Measurements from ENCODE around the gene ADGRB3.
"Not testable (repeated sequence)": the region's sequence is repeated elsewhere in the genome, so short reads cannot be mapped to it uniquely, and the experiment has no call there.

ADGRB3 gene

GRCh38 chr6:68852791-68853190 lies 217.7 kb downstream of the ADGRB3 start:
- DNase-seq, result no peak

- DNase-seq, result no peak
Observed at GRCh38 chr6:68859233-68859632, 224.2 kb downstream of the ADGRB3 start.

DNA sequence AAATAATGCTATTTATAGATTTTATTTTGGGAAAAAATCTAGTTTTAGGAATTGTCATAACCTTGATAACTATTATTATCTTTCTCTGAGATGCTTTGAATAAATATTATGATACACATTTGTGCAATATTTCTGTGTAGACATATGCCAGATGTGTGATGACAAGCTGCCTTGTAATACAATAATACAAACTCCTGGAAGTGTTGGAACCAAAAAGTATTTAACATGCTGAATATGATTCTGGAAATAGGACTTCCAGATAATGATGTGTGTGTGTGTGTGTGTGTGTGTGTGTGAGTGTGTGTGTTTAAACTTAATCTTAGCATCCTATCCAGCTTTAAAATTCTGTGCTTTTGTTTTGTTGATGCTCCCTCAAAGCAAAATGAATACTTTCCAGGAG lies 233.6 kb downstream of the ADGRB3 start:
- DNase-seq, result no peak

GRCh38 chr6:68873236-68873635 lies 238.2 kb downstream of the ADGRB3 start:
- no peak for DNase-seq

- DNase-seq, result no peak
Observed at GRCh38 chr6:68874747-68875146, 239.7 kb downstream of the ADGRB3 start.

GRCh38 chr6:68875403-68875802 lies 240.3 kb downstream of the ADGRB3 start:
- no peak for DNase-seq

DNA sequence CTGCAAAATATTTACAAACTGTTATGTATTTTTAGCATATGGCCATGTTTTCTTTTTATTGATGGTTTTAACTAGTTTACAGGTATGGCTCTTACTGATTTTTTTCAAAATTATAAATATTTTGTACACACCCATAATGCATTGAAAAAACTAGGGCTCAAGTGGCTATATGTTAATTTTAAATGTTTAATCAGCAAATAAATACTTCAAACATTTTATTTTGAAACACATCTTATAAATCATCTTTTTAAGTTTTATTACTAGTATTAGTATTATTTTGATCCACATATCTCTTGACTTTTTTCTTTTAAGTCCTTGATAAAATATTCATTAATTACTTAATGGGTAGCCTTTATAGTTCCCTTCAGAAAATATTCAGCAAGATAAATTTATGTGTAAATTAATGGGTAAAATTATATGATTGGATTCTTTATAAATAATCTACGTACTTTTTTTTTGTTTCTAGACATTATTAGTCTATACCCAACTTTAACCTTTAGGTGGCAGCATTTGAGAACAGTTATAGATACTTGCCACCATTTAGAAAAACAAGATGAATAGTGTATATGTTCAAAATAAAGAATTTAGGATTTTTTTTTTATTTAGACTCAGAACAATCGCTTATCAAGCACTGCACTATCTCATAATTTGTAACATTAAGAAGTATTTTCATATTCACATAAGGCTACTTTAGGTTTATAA lies 241.9 kb downstream of the ADGRB3 start:
- DNase-seq, result peak; percentile 56

- peak; percentile 54 for DNase-seq
Observed at GRCh38 chr6:68880050-68880813, 245.2 kb downstream of the ADGRB3 start.

GRCh38 chr6:68883325-68883724 lies 248.2 kb downstream of the ADGRB3 start:
- not testable (repeated sequence) for DNase-seq

DNA sequence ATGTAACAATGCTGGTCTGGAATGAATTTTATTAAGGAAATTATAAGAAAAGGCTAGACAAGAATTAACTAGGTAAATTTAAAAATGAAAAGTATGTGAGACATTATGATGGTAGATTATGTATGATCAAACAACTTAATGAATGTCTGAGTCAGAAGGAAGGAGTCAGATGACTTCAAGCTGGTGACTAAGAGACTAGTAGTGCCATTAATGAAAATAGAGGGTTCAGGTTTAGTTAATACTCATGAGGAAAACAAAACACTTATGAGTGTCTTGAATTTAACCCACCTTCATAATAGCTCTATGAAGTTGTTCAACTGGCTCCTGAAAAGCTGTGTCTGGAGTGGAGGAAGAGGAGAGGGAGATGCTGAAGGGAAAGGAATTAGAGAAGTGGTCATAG lies 256.3 kb downstream of the ADGRB3 start:
- DNase-seq, result no peak

DNA sequence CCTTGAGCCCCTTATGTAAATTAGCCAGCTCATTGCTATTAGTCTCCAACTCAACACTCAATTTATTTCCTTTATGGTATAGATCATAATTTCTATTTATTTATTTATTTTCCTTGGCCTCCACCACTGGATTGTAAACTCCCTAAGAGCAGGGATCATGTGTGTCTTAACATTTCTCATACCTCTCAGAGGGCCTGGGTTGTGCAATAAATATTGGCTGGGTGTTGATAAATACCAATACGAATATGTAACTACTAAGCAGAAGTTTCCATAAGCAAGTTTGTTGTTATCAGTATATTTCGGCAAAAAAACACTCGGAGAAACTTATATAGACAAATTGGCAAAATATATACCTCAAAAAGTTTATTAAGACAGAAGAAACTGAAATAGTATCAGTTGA lies 257.4 kb downstream of the ADGRB3 start:
- no peak for DNase-seq

- no peak for DNase-seq
Observed at GRCh38 chr6:68895929-68896328, 260.8 kb downstream of the ADGRB3 start.

DNA sequence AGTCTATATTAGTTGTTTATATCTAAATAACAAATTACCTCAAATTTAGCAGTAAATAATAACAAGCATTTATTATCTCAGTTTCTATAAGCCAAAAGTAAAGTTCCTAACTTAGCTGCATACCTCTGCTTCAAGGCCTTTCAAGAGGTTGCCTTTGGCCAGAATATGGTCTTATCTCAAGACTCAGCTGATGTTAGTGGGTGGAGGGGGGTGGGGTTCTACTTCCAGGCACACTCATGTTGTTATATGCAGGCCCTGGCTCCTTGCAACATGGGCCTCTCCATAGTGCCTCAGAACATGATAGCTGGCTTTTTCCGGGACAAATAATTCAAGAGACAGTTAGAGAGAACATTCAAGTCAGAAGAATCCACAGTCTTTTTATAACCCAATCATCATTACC lies 266.0 kb downstream of the ADGRB3 start:
- no peak for DNase-seq

DNA sequence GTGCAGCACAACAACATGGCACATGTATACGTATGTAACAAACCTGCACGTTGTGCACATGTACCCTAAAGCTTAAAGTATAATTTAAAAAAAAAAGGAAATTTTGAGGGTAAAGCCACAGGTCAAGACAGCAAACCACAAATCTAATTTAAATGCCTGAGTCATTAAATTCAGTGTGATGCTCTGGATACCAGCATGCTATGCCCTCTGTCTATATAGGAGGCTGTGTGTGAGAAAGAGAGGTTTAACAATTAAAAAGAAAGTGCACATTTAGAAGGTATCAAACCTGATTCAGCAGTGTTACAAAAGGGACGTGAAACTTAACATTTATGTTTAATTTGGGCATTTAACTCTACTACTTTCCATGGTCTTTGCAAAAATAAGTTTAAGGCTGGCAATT lies 276.3 kb downstream of the ADGRB3 start:
- DNase-seq, result no peak

DNA sequence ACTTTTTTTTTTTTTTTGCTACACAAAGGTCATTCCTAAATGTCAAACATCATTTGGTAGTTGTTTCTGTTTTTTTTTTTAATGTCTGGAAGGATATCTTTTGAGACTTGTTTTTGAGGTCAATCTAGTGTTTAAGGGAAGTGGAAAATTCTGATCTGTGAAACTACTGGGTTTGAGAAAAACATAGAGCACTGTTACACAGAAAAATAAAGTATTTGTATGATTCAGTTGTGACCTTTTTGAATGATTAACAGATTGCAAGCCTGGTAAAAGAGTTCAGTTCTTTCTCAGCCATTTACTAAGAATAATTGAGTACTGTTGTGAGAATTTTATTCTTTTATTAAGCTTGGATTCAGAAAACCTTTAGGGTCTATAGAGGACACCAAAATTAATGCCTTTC lies 276.7 kb downstream of the ADGRB3 start:
- DNase-seq, result no peak

GRCh38 chr6:68912805-68913204 lies 277.7 kb downstream of the ADGRB3 start:
- not testable (repeated sequence) for DNase-seq

- DNase-seq, result no peak
Observed at GRCh38 chr6:68915586-68915985, 280.5 kb downstream of the ADGRB3 start.

DNA sequence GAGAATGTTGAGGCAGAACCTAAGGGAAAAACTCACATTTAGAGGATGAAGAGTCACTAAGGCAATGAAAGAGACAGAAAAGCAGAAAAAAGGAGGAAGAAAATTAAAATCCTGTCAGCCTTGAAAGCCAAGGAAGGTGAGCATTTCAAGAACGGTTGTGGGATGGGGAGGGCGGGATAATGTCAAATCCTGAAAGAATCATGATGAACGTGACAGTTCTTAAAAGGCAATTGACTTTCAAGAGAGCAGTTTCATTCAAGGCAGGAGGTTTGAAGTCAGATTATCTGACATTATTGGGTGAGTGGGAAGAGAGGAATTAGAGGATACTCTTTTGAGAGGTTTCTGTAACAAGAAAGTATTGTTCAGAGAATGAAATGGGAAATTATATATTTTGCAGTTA lies 284.5 kb downstream of the ADGRB3 start:
- no peak for DNase-seq

DNA sequence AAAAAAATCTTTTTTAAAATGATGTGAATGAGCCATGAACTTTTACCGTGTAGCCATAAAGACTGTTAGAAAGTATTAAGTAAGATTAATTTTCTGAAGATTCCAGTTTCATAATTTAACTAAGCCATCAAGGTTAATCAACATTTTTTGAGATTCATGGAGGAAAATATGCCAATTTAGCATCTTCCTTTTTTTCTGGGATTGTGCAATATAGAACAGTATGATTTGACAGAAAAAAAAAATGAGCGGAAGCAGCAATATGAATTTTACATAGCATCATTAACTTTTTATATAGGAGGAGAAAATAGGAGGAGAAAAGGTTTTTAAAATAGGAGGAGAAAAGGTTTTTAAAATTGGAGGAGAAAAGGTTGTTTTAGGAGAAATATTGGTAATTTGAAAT lies 306.3 kb downstream of the ADGRB3 start:
- no peak for DNase-seq

DNA sequence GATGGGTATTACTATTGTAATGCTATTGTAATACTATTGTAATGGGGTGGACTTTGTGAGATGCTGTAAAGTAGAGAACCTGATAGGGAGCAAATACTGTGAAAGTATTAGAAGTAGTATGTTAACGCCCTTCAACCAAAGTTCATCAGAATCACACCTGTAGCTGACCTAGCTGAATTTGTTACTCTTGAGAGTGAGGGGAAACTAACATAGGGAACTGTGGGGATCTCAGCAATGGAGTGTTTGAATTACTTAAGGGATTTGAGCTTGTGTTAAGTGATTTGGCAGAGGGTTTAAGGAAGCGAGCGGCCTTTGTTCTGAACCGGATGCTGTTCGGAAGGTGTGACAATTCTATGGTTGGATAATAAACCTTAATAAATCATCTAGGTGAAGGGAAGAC lies 312.6 kb downstream of the ADGRB3 start:
- DNase-seq, result no peak

GRCh38 chr6:68951270-68951669 lies 316.2 kb downstream of the ADGRB3 start:
- no peak for DNase-seq

- peak; percentile 16 for DNase-seq
Observed at GRCh38 chr6:68958327-68958726, 323.2 kb downstream of the ADGRB3 start.

DNA sequence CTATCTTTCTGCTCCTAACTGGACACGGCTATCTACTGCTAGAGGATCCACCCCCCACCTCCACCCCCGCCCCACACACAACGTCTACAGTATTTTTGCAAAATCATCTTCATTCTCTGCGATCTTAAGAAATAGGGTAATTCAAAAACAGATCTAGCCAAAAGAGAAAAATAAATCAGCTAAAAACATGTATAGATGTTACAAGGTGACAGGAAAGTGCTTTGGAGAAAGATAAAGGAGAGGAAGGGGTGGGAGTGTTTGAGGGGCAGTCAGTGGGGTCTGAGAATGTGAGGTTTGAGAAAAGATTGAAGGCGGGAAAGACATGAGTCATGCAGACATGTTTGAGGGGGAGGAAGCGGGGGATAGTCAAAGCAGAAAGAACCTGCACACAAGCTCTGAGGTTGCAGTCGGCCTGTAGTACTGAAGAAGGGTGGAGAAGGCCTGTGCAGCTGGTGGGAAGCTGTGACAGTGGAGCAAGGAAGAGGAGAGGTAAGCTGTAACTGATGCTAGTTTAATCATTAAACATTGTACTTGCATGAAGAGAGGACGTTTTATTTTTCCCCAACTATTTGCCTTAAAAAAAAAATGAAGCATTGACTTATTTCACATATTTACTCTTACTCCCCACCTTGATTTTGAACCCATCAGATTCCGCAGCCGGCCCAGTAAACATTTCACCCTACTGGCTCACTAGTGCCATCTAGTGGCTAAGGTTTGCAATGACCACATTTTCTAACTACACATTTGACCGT lies 332.6 kb downstream of the ADGRB3 start:
- peak; percentile 72 for DNase-seq

GRCh38 chr6:68968301-68968649 lies 333.2 kb downstream of the ADGRB3 start:
- no peak for DNase-seq
